ENCODE results near the gene NPRL2. TPM values are rescaled to one million over a fixed set of nuclear protein-coding genes. Genes with fewer than 3 reads are reported as not detected.

The NPRL2 gene
- total and polyA plus RNA-seq, 9 of the 15 experiments (the other 6 are each of a cell fraction or from before 2014, with no cell fraction given), result 17.4 to 40.4 (median 24.4) TPM

DNA sequence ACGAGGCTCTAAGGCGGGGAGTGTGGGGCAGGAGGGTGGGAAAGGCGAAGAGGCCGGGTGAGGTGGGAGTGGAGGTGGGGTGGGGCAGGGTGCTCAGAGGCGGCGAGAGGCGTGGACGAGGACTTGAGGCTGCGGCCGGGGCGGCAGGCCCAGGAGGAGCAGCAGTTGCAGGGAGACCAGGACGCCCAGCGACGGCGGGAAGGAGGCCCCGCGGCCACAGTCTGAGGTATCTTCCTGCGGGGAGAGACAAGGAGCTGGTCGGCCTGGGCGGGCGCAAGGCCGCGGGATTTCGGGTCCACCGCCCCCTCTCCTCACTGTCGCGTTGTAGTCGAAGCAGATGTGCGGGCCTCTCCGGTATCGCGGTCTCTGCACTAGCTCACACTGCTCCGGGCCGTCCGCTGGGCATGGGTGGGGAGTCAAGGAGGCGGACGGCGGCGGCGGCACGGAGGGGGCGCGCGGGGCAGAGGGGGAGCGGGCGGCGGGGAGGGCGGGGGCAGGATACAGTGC is 14.1 kb upstream of the NPRL2 start:
- no CpG with 5 or more reads among the region's 48 CpGs for WGBS (ENCODE audit: insufficient coverage, low coverage, missing lambda C conversion rate)
- intact Hi-C loops (cut with micrococcal nuclease), result no loop called here
- H3K79me2 ChIP-seq (ENCODE audit: control insufficient read depth, insufficient read depth, low read length), result no peaks in the 10 kb centered on the region
- H3K9ac ChIP-seq (ENCODE audit: insufficient read depth in 1 of 2, low read depth in 2 of 2, low read length in 2 of 2), result peak overlapping the region; percentile 25 to 92; a peak in 3 of 4 replicates
- no peaks in the 10 kb centered on the region for H3K36me3 ChIP-seq (ENCODE audit: control insufficient read depth, insufficient read depth, low read length)
- BruUV-seq (replicated peaks), result no TSS peak
- FAIRE-seq (no peak), ATAC-seq (peak; percentile 61), DNase-seq (ENCODE audit: extremely low read depth in 1 of 4, low spot score in 3 of 4) (peak in 3 of 4 experiments; percentile 30 to 40 (median 35))
- CTCF ChIA-PET (ENCODE audit: low intra/inter-chr PET ratio), result no interaction called here
- no peak overlapping the region for H3K27ac ChIP-seq (ENCODE audit: extremely low read depth, low read depth, low read length)
- H3K4me2 ChIP-seq (ENCODE audit: insufficient read depth, low read length), result peak overlapping the region; percentile 68
- H3K4me3 ChIP-seq, result peak overlapping the region; percentile 39
- in situ Hi-C loops (cut with MboI), result no loop called here
- H2AFZ ChIP-seq (ENCODE audit: low read depth, low read length), result peak overlapping the region; percentile 84
- POLR2A ChIA-PET, result interaction anchor here (0.6 to 1.0 kb wide), 2 partner anchors 11 to 88 kb away, joined by 3 to 4 read pairs; no protein-coding TSS in a partner anchor
- no peaks in the 10 kb centered on the region for H3K9me1 ChIP-seq (ENCODE audit: control insufficient read depth, insufficient read depth, low read length)
- no peaks in the 10 kb centered on the region for H3K27me3 ChIP-seq (ENCODE audit: control insufficient read depth in 2 of 2, insufficient read depth in 2 of 2, low read length in 2 of 2)
- peaks cover 5 to 27% of the 10 kb centered on the region in 2 experiments; a peak in 4 of 5 replicates for H3K4me1 ChIP-seq (replicated peaks in 1 of 2; ENCODE audit: control insufficient read depth in 2 of 2, insufficient read depth in 2 of 2, low read length in 2 of 2)
- no peaks in the 10 kb centered on the region for H3K9me3 ChIP-seq (replicated peaks; ENCODE audit: control insufficient read depth, insufficient read depth, low read depth, low read length)
- H4K20me1 ChIP-seq (replicated peaks; ENCODE audit: control insufficient read depth, insufficient read depth, low read length), result no peaks in the 10 kb centered on the region
- TF ChIP-seq ESRRB (CRISPR knock-in tag; IDR thresholded peaks at IDR 0.05; ENCODE audit: borderline replicate concordance), result no peak
- peak; percentile 28; the same call in 1 of the 2 replicates for TF ChIP-seq TFAP4 (CRISPR knock-in tag; IDR thresholded peaks at IDR 0.05; ENCODE audit: borderline replicate concordance)
- peak; percentile 15; the same call in 1 of the 2 replicates for TF ChIP-seq GABPB1 (CRISPR knock-in tag; IDR thresholded peaks at IDR 0.05)
- no peak for TF ChIP-seq ZNF764 (CRISPR knock-in tag; IDR thresholded peaks at IDR 0.05; ENCODE audit: low read depth)
- no peak for TF ChIP-seq NKRF (IDR thresholded peaks at IDR 0.05; ENCODE audit: borderline replicate concordance)
- TF ChIP-seq, protein P1, sequence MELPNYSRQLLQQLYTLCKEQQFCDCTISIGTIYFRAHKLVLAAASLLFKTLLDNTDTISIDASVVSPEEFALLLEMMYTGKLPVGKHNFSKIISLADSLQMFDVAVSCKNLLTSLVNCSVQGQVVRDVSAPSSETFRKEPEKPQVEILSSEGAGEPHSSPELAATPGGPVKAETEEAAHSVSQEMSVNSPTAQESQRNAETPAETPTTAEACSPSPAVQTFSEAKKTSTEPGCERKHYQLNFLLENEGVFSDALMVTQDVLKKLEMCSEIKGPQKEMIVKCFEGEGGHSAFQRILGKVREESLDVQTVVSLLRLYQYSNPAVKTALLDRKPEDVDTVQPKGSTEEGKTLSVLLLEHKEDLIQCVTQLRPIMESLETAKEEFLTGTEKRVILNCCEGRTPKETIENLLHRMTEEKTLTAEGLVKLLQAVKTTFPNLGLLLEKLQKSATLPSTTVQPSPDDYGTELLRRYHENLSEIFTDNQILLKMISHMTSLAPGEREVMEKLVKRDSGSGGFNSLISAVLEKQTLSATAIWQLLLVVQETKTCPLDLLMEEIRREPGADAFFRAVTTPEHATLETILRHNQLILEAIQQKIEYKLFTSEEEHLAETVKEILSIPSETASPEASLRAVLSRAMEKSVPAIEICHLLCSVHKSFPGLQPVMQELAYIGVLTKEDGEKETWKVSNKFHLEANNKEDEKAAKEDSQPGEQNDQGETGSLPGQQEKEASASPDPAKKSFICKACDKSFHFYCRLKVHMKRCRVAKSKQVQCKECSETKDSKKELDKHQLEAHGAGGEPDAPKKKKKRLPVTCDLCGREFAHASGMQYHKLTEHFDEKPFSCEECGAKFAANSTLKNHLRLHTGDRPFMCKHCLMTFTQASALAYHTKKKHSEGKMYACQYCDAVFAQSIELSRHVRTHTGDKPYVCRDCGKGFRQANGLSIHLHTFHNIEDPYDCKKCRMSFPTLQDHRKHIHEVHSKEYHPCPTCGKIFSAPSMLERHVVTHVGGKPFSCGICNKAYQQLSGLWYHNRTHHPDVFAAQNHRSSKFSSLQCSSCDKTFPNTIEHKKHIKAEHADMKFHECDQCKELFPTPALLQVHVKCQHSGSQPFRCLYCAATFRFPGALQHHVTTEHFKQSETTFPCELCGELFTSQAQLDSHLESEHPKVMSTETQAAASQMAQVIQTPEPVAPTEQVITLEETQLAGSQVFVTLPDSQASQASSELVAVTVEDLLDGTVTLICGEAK (IDR thresholded peaks at IDR 0.05), result no peak
- TF ChIP-seq, protein P1 (CRISPR knock-in tag; IDR thresholded peaks at IDR 0.05), result no peak
- TF ChIP-seq HNRNPLL (IDR thresholded peaks at IDR 0.05; ENCODE audit: low read depth, low read length, poor library complexity, severe bottlenecking), result no peak

Data from K562 (cell line).